ENCODE results near the gene SEC11A.
A peak's percentile ranks its signal among the peaks of the same experiment; 100 is the strongest.

SEC11A gene

DNA sequence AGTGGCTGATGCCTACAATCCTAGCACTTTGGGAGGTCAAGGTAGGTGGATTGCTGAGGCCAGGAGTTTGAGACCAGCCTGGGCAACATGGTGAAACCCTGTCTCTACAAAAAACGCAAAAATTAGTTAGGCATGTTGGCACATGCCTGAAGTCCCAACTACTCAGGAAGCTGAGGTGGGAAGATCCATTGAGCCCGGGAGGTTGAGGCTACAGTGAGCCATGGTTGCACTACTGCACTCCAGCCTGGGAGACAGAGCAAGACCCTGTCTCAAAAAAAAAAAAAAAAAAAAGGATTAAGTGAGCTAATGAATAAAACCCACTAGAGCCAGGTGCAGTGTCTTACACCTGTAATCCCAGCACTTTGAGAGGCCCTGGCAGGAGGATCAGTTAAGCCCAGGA, 6.7 kb upstream of the SEC11A start:
- no peak for DNase-seq (ENCODE audit: low read depth, low spot score)
- H3K4me3 ChIP-seq (ENCODE audit: low read depth, low read length): no peak overlapping the region
- TF ChIP-seq, protein P1, sequence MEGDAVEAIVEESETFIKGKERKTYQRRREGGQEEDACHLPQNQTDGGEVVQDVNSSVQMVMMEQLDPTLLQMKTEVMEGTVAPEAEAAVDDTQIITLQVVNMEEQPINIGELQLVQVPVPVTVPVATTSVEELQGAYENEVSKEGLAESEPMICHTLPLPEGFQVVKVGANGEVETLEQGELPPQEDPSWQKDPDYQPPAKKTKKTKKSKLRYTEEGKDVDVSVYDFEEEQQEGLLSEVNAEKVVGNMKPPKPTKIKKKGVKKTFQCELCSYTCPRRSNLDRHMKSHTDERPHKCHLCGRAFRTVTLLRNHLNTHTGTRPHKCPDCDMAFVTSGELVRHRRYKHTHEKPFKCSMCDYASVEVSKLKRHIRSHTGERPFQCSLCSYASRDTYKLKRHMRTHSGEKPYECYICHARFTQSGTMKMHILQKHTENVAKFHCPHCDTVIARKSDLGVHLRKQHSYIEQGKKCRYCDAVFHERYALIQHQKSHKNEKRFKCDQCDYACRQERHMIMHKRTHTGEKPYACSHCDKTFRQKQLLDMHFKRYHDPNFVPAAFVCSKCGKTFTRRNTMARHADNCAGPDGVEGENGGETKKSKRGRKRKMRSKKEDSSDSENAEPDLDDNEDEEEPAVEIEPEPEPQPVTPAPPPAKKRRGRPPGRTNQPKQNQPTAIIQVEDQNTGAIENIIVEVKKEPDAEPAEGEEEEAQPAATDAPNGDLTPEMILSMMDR (IDR thresholded peaks at IDR 0.05; ENCODE audit: low read depth, low read length): no peak
- in situ Hi-C loops (cut with HindIII; ENCODE audit: low sequenced_read_pairs): no loop called here

DNA sequence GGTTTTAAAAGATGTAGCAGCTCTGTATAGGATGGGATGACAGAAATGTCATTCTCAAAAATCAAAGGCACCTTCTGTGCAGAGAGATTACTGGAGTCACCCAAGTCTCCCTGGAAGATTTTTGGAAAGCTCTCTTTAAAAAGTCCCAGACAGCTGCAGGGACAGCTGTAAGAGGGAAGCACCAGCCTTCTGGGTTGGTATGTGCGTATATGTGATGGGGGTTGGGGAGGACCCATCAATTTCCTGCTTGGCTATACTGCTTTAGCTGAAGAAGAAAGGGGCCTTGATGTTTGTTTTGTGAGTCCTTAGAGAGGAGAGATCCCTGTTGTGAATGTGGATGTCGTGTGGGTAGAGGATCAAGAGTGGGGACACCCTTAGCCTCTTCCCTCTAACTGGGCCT, 5.4 kb upstream of the SEC11A start:
- no peak overlapping the region for H3K4me3 ChIP-seq (ENCODE audit: low read depth, low read length)
- TF ChIP-seq, protein P1 (IDR thresholded peaks at IDR 0.05; ENCODE audit: low read depth, low read length): no peak
- no peak for DNase-seq (ENCODE audit: low read depth, low spot score)
- in situ Hi-C loops (cut with HindIII; ENCODE audit: low sequenced_read_pairs): no loop called here

DNA sequence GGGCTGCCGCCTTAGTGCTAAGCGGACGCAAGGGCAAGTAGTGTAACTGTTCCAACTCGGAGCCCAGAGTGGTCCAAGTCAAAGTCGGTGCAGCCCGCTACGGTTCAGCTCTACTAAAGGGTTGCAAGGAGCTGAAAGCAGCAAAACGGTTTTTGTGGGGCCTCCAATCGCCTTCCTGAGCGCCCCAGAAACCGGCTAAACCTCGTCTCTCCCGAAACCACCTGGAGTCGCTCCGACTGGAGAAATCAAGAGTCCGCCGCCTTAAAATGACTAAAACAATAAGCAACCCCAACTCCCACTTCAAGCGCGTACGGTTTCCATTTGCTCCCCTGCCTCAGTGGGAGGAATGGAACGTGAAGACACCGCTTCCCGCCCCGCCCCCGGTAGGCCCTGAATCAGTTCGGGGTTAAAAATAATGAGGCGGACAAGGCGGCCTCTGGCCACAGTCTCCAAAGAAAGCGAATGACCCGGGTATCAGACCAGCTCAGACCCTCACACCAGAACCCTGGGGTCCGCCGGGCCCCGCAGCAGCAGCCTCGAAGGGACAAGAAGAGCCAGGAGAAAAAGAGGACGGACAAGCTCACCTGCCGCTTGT, 401 bp downstream of the SEC11A start:
- peak; percentile 43 for DNase-seq (ENCODE audit: low read depth, low spot score)

DNA sequence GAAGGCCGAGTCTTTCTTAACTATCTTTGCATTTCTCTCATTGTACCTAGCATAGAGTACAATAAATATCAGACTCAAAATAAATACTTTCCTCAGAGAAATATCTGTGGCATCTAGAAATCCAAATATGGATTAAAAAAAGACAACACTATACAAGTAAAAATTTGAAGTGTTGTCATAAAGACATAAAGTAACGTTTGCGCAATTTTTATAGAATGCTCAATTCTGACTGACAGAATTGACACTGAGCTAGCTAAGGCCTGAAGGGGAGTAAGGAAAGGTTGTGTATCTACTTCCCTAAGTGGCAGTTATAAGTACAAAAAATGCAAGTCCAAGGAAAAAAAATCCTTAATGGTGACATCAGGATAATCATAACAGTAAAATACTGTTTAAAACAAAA, 1.1 kb downstream of the SEC11A start:
- in situ Hi-C loops (cut with HindIII; ENCODE audit: low sequenced_read_pairs): no loop called here
- TF ChIP-seq, protein P1 (IDR thresholded peaks at IDR 0.05; ENCODE audit: low read depth, low read length): no peak
- peak overlapping the region; percentile 95 for H3K4me3 ChIP-seq (ENCODE audit: low read depth, low read length)
- no peak for DNase-seq (ENCODE audit: low read depth, low spot score)

More for the DNA sequence above, 401 bp downstream of the SEC11A start:
- TF ChIP-seq, protein P1 (IDR thresholded peaks at IDR 0.05; ENCODE audit: low read depth, low read length): no peak
- in situ Hi-C loops (cut with HindIII; ENCODE audit: low sequenced_read_pairs): no loop called here
- H3K4me3 ChIP-seq (ENCODE audit: low read depth, low read length): peak overlapping the region; percentile 95

DNA sequence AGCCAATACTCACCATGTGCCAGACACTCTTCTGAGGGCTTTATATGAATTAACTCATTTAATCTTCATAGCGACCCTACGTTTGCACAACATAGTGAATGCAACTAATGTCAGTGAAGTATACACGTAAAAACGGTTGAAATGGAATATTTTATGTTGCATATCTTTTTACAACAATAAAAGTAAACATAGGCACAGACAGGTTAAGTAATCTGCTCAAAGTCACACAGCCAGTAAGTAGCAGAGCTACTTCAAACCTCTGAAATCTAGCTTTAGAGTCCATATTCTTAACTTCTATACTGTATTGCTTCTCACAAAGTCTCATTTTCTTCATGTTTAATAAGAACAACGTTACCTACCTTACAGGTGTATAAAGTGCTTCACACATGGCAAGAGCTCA, 1.6 kb downstream of the SEC11A start:
- H3K4me3 ChIP-seq (ENCODE audit: low read depth, low read length): peak overlapping the region; percentile 95
- TF ChIP-seq, protein P1 (IDR thresholded peaks at IDR 0.05; ENCODE audit: low read depth, low read length): no peak
- in situ Hi-C loops (cut with HindIII; ENCODE audit: low sequenced_read_pairs): no loop called here
- no peak for DNase-seq (ENCODE audit: low read depth, low spot score)

DNA sequence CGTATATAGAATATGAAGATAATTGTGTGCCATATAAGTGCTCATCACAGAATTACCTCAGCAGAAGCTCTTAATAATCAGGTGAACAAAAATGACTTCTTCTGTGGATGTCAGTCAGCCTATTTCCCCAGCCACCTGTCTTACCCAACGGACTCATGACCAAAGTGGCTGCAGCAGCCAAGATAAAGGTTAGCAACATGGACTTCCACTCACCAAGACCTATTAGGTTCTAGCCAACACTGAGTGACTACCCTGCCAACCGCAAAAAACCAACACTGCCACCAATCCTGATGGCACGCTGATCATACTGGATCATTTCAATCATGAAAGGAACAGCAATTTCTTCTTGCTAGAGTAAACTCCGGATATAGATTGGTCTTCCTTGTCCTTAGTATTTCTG, 12.1 kb downstream of the SEC11A start:
- TF ChIP-seq, protein P1 (IDR thresholded peaks at IDR 0.05; ENCODE audit: low read depth, low read length): no peak
- no peak overlapping the region for H3K4me3 ChIP-seq (ENCODE audit: low read depth, low read length)
- no peak for DNase-seq (ENCODE audit: low read depth, low spot score)
- in situ Hi-C loops (cut with HindIII; ENCODE audit: low sequenced_read_pairs): no loop called here
